GM19193 (cell line): Measurements from ENCODE around the gene WSB1.

ENCODE experiments used
- POLR2A ChIP-seq: IDR thresholded peaks from 4 replicates; pipeline ENCODE4 v1.6.1; 2011; ENCODE audit not compliant: insufficient read depth, insufficient read length; ENCODE audit errors: extremely low read depth

WSB1 gene

DNA sequence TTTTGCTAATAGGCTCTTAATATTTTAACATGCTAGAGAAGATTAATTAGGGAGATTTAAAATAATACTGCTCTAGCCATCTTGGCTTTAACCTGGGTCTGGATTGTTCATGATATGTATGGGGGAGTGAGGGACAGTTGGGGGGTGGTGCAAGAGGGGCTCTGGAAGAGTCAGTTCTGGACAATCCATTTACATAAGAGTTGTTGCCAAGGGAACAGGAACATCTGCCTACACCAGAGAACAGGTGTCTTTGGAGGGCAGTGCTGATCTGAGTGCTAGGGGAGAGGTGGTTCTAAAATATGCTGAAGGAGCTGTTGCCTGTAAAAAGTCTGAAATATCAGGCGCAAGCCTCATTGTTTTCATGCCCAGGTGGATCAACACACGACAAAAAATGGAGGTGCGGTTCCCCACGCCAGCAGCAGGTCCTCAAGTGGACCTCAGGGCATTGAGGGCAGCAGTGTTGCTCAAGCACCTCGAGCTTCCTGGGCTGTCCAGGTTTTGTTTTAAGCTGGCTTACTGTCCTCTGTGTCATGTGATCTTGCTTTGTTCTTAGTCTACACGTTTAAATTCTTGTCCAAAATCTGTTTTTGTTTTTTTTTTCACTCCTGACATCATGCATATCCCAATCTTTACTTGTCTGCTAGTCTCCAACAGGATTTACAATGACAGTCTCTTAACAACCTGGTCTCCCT is 25.4 kb upstream of the WSB1 start:
- TF ChIP-seq POLR2A: no peak

DNA sequence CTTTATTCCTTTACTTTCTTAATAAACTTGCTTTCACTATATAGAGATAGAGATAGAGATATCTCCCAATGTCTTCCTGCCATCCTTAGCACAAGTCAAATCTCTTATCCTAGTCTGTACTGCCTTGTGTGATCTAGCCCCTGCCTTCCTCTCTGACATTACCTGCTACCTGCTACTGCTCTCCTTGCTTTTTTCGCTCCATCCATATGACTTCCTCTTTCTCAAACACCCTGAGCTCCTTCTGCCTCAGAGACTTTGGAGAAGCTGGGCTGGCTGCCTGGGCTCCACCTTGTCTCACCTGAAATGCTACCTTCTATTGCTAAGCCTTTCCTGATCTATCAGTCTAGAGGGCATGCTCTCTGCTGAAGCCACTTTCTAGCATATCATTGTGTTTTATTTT is 24.7 kb upstream of the WSB1 start:
- no peak for TF ChIP-seq POLR2A

GRCh38 chr17:27269974-27270373 is 23.9 kb upstream of the WSB1 start:
- TF ChIP-seq POLR2A: no peak

- no peak for TF ChIP-seq POLR2A
Observed at GRCh38 chr17:27276653-27277156, 17.2 kb upstream of the WSB1 start.

DNA sequence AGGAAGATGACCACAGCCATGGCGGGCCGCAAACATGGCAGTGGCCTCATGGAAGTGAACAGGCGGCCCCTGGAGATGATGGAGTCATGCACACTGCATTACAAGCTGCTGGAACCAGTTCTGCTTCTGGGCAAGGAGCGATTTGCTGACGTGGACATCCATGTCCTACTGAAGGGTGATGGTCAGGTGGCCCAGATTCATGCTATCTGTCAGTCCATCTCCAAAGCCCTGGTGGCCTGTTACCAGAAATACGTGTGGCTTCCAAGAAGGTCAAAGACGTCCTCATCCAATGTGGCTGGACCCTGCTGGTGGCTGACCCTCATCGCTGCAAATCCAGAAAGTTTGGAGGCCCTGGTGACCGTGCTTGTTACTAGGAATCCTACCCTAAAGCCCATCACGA is 13.4 kb upstream of the WSB1 start:
- TF ChIP-seq POLR2A: no peak

DNA sequence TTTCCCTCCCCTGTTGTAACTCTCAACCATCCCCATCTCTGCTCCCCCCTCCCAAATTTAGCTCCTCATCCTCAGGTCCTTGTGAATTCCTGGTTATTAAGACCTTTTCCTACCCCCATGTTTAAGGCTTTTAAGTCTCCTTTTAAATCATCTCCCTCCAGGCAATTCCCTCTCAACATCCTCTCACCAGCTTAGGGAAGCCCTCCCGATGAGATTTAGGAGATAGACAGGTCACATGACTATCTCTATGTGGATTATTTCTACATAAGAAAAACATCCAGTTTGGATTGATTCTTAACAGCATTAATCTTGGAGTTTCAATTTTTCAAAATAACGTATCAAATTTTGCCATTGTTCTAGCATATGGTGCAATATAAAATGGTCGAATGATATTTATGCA is 12.5 kb upstream of the WSB1 start:
- no peak for TF ChIP-seq POLR2A

DNA sequence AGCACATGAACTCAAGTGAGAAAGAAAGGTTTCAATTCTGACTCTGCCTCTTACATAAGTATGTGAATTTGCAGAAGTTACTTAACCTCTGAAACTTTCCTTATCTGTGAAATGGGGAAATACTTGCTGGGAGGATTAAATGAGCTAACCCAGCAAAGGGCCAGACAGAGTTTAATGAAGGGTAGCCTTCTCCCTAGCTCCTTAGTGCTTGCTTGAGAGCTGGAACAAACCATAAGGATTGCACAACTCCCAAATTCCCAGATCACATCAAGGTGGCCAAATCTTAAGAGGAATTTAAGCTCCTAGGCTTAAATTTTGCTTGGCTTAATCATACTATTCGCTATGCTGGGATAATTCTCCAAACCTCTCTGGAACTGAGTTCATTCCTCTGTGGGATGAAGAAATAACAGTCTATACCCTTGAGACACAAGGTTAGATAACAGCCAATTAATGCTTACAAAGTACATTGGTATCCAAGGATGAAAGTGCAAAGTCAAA is 11.8 kb upstream of the WSB1 start:
- no peak for TF ChIP-seq POLR2A

- TF ChIP-seq POLR2A: no peak
Observed at GRCh38 chr17:27283060-27283459, 10.9 kb upstream of the WSB1 start.

DNA sequence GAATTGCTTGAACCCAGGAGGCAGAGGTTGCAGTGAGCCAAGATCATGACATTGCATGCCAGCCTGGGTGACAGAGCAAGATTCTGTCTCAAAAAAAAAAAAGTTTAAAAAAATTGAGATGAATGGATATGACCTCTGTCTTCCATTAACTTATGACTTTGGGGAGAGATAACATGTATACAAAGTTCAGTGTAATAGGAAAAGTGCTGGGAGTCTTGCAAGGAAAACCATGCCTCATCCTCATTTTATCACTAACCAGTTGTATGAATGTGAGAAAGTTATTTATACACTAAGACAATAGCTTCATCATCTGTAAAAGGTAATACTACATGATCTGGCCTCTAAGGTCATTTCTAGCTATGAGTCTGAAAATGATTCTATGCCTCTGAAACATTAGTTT is 10.2 kb upstream of the WSB1 start:
- TF ChIP-seq POLR2A: no peak

DNA sequence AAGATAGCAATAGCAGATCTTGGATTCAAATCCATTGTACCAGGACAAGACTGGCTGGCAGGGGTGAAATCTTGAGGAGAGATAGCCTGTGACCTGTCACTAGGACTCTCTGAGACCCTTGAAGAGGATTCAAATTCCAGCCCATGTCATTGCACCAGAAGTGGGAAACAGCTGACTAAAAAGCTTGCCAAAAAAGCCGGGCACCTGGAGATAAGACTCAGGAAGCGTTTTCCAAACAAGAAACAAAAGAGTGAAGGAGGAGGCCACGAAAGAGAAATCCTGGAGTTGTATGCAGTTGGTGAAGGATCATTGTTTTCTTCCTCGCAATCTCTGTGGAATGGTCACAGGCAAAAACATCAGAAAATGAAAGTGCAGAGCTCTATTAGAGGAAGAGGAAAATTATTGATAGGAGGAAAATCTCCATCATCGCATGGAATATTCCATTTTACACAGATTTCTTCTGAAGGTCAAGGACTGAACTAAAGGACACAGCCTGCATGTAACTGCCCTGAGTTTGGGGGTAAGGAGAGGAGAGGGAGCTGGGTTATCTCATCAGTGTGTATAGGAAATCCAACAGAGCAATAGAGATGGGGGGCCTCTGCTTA is 9.0 kb upstream of the WSB1 start:
- TF ChIP-seq POLR2A: no peak

GRCh38 chr17:27285516-27285915 is 8.4 kb upstream of the WSB1 start:
- TF ChIP-seq POLR2A: no peak

DNA sequence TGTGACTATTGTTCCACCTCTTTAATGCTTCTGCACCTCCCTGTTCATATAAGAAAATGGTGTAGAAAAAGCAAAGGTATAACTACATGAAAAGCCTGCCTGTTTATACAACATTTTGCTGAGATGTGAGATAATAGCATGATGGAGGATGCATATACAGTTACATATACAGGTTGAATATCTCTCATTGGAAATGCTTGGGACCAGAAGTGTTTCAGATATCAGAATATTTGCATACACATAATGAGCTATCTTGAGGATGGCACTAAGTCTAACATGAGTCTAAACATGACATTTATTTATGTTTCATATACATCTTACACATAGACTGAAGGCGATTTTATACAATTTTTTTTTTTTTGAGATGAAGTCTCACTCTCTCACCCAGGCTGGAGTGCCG is 5.7 kb upstream of the WSB1 start:
- TF ChIP-seq POLR2A: no peak

DNA sequence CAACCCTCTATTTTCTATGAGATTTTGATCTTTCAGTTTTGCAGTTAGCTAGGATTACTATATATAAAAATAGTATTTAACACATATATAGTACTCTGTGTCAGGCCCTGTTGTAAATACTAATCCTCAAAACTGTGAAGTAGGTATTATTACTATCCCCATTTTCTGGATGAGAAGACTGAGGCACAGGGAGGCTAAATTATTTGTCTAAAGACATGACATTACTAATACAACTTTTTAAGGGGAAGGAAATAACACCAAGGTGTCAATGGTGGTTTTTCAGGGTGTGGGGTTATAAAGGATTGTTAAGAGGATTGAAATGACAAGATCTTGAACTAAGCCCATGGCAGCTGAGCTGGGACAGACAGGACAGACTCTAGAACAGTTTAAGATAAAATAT is 4.1 kb upstream of the WSB1 start:
- TF ChIP-seq POLR2A: no peak

- TF ChIP-seq POLR2A: no peak
Observed at GRCh38 chr17:27290916-27291598, 2.9 kb upstream of the WSB1 start.

- no peak for TF ChIP-seq POLR2A
Observed at GRCh38 chr17:27293359-27293897, 486 bp upstream of the WSB1 start.
